IPS DF 4.7 (cell line): Measurements from ENCODE around the gene SORCS1.

Experiments
- DNase-seq: peaks from one replicate; pipeline ENCODE4 v3.0.0-alpha.2; 2013; ENCODE audit warnings: low spot score; ENCODE audit errors: extremely low read depth

The SORCS1 gene

GRCh38 chr10:106551501-106552062 is 612.9 kb downstream of the SORCS1 start:
- DNase-seq: no peak

- no peak for DNase-seq
These were observed 615.7 kb downstream of the SORCS1 start for GRCh38 chr10:106548832-106549231.

GRCh38 chr10:106547047-106547635 is 617.4 kb downstream of the SORCS1 start:
- DNase-seq: no peak

DNA sequence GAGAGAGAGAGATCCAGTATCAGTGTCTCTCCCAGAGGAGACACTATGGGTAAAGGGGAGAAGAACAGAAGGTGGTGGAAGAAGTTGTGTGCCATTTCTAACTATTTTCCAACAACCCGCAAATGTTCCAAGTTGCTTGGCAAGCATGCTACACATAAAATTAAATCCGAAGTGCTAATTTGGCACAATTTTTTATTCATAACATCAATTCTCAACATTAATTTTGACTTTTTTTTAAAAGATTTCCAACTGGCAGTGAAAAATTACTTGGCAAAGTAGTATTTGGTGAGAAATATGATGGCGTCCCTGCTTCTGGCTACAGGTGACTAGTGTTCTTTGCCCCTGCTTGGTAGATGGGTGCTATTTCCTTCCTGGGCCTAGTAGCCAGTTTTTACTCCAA is 622.0 kb downstream of the SORCS1 start:
- DNase-seq: no peak

- DNase-seq: no peak
These were observed 623.9 kb downstream of the SORCS1 start for GRCh38 chr10:106540645-106541044.

GRCh38 chr10:106537866-106538265 is 626.6 kb downstream of the SORCS1 start:
- no peak for DNase-seq

- no peak for DNase-seq
These were observed 629.1 kb downstream of the SORCS1 start for GRCh38 chr10:106535304-106535953.

DNA sequence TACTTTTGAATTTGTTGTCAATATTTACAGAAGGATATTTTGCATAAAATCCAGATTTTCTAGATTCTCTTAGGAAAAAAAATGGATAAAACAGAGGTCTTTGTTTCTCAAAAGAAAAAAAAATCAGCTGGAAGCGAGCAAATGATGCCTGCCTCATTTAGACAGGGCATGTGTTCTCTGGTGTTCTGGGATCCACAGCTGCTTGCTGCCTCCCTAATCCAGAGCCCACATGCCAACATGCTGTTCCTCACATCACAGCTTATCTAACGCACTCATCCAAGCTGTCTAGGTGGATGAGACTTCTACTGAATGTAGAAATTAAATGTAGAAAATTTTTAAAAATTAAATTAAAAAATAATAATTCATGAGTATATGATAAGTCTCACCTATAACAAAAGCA is 630.1 kb downstream of the SORCS1 start:
- DNase-seq: no peak

DNA sequence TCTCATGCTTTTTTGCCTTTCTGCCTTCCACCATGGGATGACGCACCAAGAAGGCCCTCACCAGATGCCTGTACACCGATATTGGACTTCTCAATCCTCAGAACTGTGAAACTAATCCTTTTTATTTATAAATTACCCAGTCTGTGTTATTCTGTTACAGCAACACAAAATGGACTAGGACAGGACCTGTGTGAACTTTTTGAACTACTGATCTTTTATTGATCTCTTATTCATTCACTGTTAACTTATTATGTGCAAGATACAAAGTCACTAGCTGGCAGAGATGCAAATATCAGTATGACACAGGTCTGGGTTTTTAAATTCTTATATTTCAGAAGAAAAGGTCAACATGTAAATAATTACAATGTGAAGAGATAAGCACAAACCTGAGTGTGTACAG is 635.8 kb downstream of the SORCS1 start:
- DNase-seq: no peak

DNA sequence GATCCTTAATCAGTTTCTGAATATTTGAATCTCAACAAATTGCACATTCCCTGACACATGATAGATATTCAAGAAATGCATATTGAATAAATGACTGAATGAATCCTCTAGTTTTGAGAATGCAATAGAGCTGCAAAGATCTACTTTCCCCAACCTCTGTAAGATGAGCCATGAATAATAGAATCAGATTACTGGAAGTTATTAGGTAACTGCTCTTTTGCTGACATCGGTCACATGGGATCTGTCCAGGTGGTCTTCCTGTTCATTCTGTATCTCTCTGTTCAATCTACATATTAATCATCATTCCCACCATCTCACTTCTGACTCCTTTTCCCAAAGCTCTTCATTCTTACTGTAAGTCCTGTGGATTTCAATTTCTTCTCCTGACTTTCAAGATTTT is 638.7 kb downstream of the SORCS1 start:
- DNase-seq: no peak
